GM19455 (cell line): ENCODE data around the gene HPRT1.

Experiments
- ATAC-seq: cut with Tn5 transposase; IDR thresholded peaks from one replicate; pipeline ENCODE4 v1.9.1; 2021; ENCODE audit not compliant: unreplicated experiment

HPRT1 gene

GRCh38 chrX:134541906-134542305, 81.9 kb downstream of the HPRT1 start:
- ATAC-seq, result no peak

- ATAC-seq, result no peak
Observed at GRCh38 chrX:134542485-134542884, 82.5 kb downstream of the HPRT1 start.

- no peak for ATAC-seq
Observed at GRCh38 chrX:134543288-134543687, 83.3 kb downstream of the HPRT1 start.

- ATAC-seq, result no peak
Observed at GRCh38 chrX:134544135-134544512, 84.2 kb downstream of the HPRT1 start.

- no peak for ATAC-seq
Observed at GRCh38 chrX:134544513-134545151, 84.7 kb downstream of the HPRT1 start.

- ATAC-seq, result no peak
Observed at GRCh38 chrX:134545510-134545909, 85.5 kb downstream of the HPRT1 start.

GRCh38 chrX:134546187-134546586, 86.2 kb downstream of the HPRT1 start:
- ATAC-seq, result no peak

GRCh38 chrX:134547047-134547679, 87.2 kb downstream of the HPRT1 start:
- ATAC-seq, result no peak

- ATAC-seq, result no peak
Observed at GRCh38 chrX:134548257-134549201, 88.6 kb downstream of the HPRT1 start.
